HEK293T (cell line): ENCODE measurements around the gene LRRC36.

Source experiments
- CTCF ChIA-PET: fragments of 350-600 bp; formaldehyde crosslinking; extraction: SDS; loops from one replicate; lab custom pipeline; 2021; ENCODE audit warnings: antibody characterized with exemption, inconsistent platforms; lab: Yijun Ruan, JAX
- POLR2A ChIA-PET: fragments of 350-600 bp; formaldehyde crosslinking; extraction: SDS; loops from one replicate; lab custom pipeline; 2020; ENCODE audit warnings: antibody characterized with exemption, inconsistent platforms; lab: Yijun Ruan, JAX
- DNase-seq: peaks from one replicate; pipeline ENCODE4 v3.0.0; 2012; ENCODE audit warnings: mixed read lengths; ENCODE audit errors: extremely low spot score
- ARNT ChIP-seq: fragments of 450-650 bp; IDR thresholded peaks from 2 replicates; pipeline ENCODE4 v1.6.1; 2017; ENCODE audit warnings: mild to moderate bottlenecking
- BHLHE40 ChIP-seq: fragments of 450-650 bp; IDR thresholded peaks from 2 replicates; pipeline ENCODE4 v1.6.1; 2016; ENCODE audit warnings: mild to moderate bottlenecking, moderate library complexity, borderline replicate concordance
- CTBP1 ChIP-seq: fragments of 450-650 bp; IDR thresholded peaks from 2 replicates; pipeline ENCODE4 v1.6.1; 2016; ENCODE audit warnings: borderline replicate concordance
- ELF4 ChIP-seq: fragments of 450-650 bp; IDR thresholded peaks from 2 replicates; pipeline ENCODE4 v1.6.1; 2017; ENCODE audit warnings: antibody characterized with exemption
- FOXA1 ChIP-seq: fragments of 450-650 bp; IDR thresholded peaks from 2 replicates; pipeline ENCODE4 v1.6.1; 2016; ENCODE audit warnings: mild to moderate bottlenecking
- FOXK2 ChIP-seq: fragments of 450-650 bp; IDR thresholded peaks from 2 replicates; pipeline ENCODE4 v1.6.1; 2016; ENCODE audit warnings: mild to moderate bottlenecking
- FOXM1 ChIP-seq: fragments of 450-650 bp; IDR thresholded peaks from 2 replicates; pipeline ENCODE4 v1.6.1; 2017; ENCODE audit warnings: mild to moderate bottlenecking, borderline replicate concordance
- HDGF ChIP-seq: fragments of 450-650 bp; IDR thresholded peaks from 2 replicates; pipeline ENCODE4 v1.6.1; 2017; ENCODE audit warnings: antibody characterized with exemption, borderline replicate concordance
- L3MBTL2 ChIP-seq: fragments of 450-650 bp; conservative IDR thresholded peaks from 2 replicates; pipeline ENCODE4 v1.6.1; 2016; ENCODE audit warnings: mild to moderate bottlenecking
- LEF1 ChIP-seq: fragments of 450-650 bp; IDR thresholded peaks from 2 replicates; pipeline ENCODE4 v1.6.1; 2017; ENCODE audit warnings: mild to moderate bottlenecking, borderline replicate concordance
- NFRKB ChIP-seq: fragments of 450-650 bp; IDR thresholded peaks from 2 replicates; pipeline ENCODE4 v1.6.1; 2016; ENCODE audit warnings: mild to moderate bottlenecking, moderate library complexity
- PKNOX1 ChIP-seq: fragments of 450-650 bp; IDR thresholded peaks from 2 replicates; pipeline ENCODE4 v1.6.1; 2016
- SP1 ChIP-seq: fragments of 450-650 bp; IDR thresholded peaks from 2 replicates; pipeline ENCODE4 v1.6.1; 2017
- SUZ12 ChIP-seq: fragments of 450-650 bp; IDR thresholded peaks from 2 replicates; pipeline ENCODE4 v1.6.1; 2016; ENCODE audit warnings: mild to moderate bottlenecking
- TARDBP ChIP-seq: fragments of 450-650 bp; IDR thresholded peaks from 2 replicates; pipeline ENCODE4 v1.6.1; 2016
- ZNF384 ChIP-seq: fragments of 450-650 bp; IDR thresholded peaks from 2 replicates; pipeline ENCODE4 v1.6.1; 2016

Gene LRRC36

GRCh38 chr16:67423015-67423414 lies 96.4 kb downstream of the LRRC36 start:
- ChIA-PET CTCF (interaction anchor here (1.4 kb wide), 1 partner anchor 34 kb away, joined by 3 read pairs; no protein-coding TSS in a partner anchor), POLR2A (no interaction called here)
- DNase-seq, result no peak
- TF ChIP-seq FOXA1, result no peak
- TF ChIP-seq NFRKB, result no peak
- no peak for TF ChIP-seq FOXK2
- no peak for TF ChIP-seq SP1
- no peak for TF ChIP-seq TARDBP
- no peak for TF ChIP-seq HDGF
- no peak for TF ChIP-seq SUZ12
- no peak for TF ChIP-seq FOXM1
- TF ChIP-seq ZNF384, result no peak
- no peak for TF ChIP-seq PKNOX1
- no peak for TF ChIP-seq CTBP1
- no peak for TF ChIP-seq LEF1
- TF ChIP-seq BHLHE40, result no peak
- no peak for TF ChIP-seq L3MBTL2
- no peak for TF ChIP-seq ARNT
- TF ChIP-seq ELF4, result no peak

DNA sequence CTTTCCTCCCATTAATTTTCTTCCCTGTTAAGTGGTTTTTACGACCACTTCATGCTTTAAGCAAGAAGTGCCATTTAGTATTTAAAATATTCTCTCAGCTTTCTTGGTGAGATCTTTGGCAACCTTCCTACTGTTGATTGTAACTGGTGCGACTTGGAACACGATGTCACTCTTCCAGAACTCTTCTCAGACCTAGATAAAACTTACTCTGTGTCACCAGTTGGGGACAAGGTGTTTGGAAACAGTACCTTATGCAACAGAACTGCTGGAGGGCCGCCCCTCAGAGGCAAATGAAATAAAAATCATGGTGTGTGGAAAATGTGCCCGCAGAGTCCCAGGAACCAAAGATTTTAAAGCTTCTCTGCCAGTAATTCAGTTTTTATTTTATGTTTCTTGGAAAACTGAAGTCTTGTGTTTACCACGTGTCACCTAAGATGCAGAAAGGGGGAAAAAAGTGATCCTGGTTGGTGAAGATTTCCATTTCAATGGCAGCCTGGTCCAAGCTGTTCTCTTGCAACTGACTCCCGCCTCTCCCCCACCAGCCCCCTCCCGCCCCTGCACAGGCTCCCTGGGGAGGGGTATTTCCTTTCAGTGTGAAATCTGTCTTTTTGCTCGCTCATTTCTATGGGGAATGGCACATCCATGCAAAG lies 97.1 kb downstream of the LRRC36 start:
- POLR2A ChIA-PET, result no interaction called here
- no peak for DNase-seq
- CTCF ChIA-PET, result interaction anchor here (6.0 kb wide), 1 partner anchor 41 kb away, joined by 50 read pairs; no protein-coding TSS in a partner anchor
- TF ChIP-seq HDGF (no peak), BHLHE40 (no peak), NFRKB (no peak), LEF1 (no peak), FOXM1 (no peak), ELF4 (no peak), FOXK2 (no peak), L3MBTL2 (no peak), SP1 (no peak), ARNT (no peak), PKNOX1 (no peak), CTBP1 (no peak), FOXA1 (no peak), SUZ12 (no peak), ZNF384 (no peak), TARDBP (no peak)

DNA sequence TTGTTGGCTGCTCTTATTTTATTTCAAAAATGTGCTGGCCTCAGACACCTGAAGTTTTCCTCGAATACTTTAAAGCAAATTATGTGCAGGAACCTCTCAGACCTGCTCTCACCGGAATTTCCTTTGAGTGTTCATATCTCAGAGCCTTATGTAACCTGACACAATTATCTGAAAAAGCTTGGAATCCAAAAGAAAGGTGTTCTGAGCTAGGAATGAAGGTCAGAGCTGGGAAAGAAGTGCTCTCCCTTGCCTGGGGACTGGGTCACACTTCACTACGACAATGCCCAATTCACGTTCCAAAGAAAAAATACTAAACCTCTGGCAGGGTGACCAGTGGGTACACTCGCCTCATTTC lies 97.6 kb downstream of the LRRC36 start:
- POLR2A ChIA-PET, result no interaction called here
- TF ChIP-seq ELF4 (no peak), FOXM1 (no peak), HDGF (no peak), CTBP1 (no peak), SP1 (no peak), PKNOX1 (no peak), ARNT (no peak), LEF1 (no peak), SUZ12 (no peak), L3MBTL2 (no peak), NFRKB (no peak), FOXA1 (no peak), TARDBP (no peak), BHLHE40 (no peak), FOXK2 (no peak), ZNF384 (no peak)
- CTCF ChIA-PET, result interaction anchor here (0.9 to 6.0 kb wide), 2 partner anchors 40 to 51 kb away, joined by 4 to 50 read pairs; no protein-coding TSS in a partner anchor
- DNase-seq, result no peak

DNA sequence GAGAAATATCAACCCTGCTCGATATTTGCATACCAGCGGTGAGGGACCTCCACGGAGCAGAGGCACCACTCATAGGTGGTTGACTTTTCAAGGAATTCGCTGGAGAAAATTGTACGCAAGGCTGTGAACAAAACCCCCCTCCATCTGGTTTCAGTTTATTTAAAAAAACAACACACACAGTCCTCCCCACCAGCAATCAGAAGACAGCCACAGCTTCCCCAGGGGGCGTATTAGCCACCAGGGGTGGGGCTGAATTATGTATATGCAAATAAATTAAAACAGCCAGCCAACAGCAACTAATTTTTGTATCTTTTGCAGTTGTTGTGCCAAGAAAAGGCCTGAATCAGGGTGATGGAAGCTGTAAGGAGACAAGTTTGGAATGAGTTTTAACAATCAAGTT lies 98.4 kb downstream of the LRRC36 start:
- ChIA-PET CTCF (interaction anchor here (0.5 to 6.0 kb wide), 3 partner anchors 40 to 104 kb away, joined by 3 to 50 read pairs (median 4); no protein-coding TSS in a partner anchor), POLR2A (no interaction called here)
- TF ChIP-seq TARDBP, result no peak
- no peak for TF ChIP-seq CTBP1
- TF ChIP-seq SUZ12, result no peak
- no peak for TF ChIP-seq FOXA1
- no peak for TF ChIP-seq ELF4
- TF ChIP-seq ZNF384, result no peak
- no peak for TF ChIP-seq PKNOX1
- no peak for TF ChIP-seq BHLHE40
- no peak for TF ChIP-seq LEF1
- no peak for DNase-seq

GRCh38 chr16:67425580-67425979 lies 99.0 kb downstream of the LRRC36 start:
- TF ChIP-seq FOXA1 (no peak), ELF4 (no peak), PKNOX1 (no peak), FOXK2 (no peak), CTBP1 (no peak), FOXM1 (no peak)
- no peak for DNase-seq
- CTCF ChIA-PET, result interaction anchor here (0.5 to 6.0 kb wide), 2 partner anchors 39 to 105 kb away, joined by 3 to 50 read pairs; no protein-coding TSS in a partner anchor
- POLR2A ChIA-PET, result interaction anchor here (0.7 kb wide), 1 partner anchor 165 kb away, joined by 3 read pairs; no protein-coding TSS in a partner anchor
